Type B pancreatic cell (in vitro differentiated cells): ENCODE data around the gene ISCA1. TPM values are rescaled to one million over a fixed set of nuclear protein-coding genes. Genes with fewer than 3 reads are reported as not detected.

Experiments
- DNase-seq: peaks from one replicate; pipeline ENCODE4 v3.0.0; 2021; ENCODE audit warnings: mixed read lengths; ENCODE audit not compliant: unreplicated experiment; ENCODE audit errors: extremely low spot score
- H3K27ac Mint-ChIP-seq: 2 replicates; pipeline ENCODE4 v1.8.0; 2021; ENCODE audit warnings: mild to moderate bottlenecking, mixed read lengths
- H3K27me3 Mint-ChIP-seq: 2 replicates; pipeline ENCODE4 v1.8.0; 2021; ENCODE audit warnings: mixed read lengths
- H3K36me3 Mint-ChIP-seq: 2 replicates; pipeline ENCODE4 v1.8.0; 2021; ENCODE audit warnings: mixed read lengths
- H3K4me1 Mint-ChIP-seq: one replicate; pipeline ENCODE4 v1.8.0; 2021; ENCODE audit warnings: mixed read lengths; ENCODE audit not compliant: unreplicated experiment
- H3K4me3 Mint-ChIP-seq: 2 replicates; pipeline ENCODE4 v1.8.0; 2021; ENCODE audit warnings: mild to moderate bottlenecking, mixed read lengths
- H3K9me3 Mint-ChIP-seq: 2 replicates; pipeline ENCODE4 v1.8.0; 2021; ENCODE audit warnings: mixed read lengths
- CTCF ChIP-seq: fragments of 200-600 bp; sonication (generic); conservative IDR thresholded peaks from 2 replicates; pipeline ENCODE4 v1.5.0; 2021; ENCODE audit warnings: antibody characterized with exemption, mild to moderate bottlenecking
- total RNA-seq: library from RNA; stranded (reverse); gene quantifications from 2 replicates; pipeline ENCODE4 v1.2.1, GENCODE V29; 2021; ENCODE audit warnings: low replicate concordance

ISCA1 gene
- total RNA-seq, 1 donor from 2014 or later: 36.8 TPM

DNA sequence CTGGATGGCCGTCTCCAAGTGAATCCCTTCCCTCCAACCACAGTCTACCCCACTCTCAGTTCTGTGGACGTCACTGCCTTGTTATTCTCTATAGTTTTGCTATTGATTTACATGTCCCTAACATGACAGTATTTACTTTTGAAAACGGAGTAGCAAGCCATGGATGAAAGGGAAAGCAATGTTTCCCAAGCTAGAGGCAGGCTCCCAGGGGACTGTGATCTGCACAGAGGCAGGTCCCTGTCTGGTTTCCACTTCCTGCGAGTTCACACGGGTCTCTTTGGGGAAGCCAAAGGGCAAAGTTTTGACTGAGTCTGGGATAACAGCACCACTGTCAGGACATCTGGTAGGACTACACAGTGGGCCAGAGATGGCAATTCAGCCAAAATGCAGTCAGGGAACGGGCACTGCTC, 35.6 kb downstream of the ISCA1 start:
- H3K4me3 Mint-ChIP-seq: no peak overlapping the region
- H3K9me3 Mint-ChIP-seq: no peaks in the 10 kb centered on the region
- H3K4me1 Mint-ChIP-seq: peaks cover 4% of the 10 kb centered on the region
- no peaks in the 10 kb centered on the region for H3K27me3 Mint-ChIP-seq
- H3K36me3 Mint-ChIP-seq: no peaks in the 10 kb centered on the region
- no peak overlapping the region for H3K27ac Mint-ChIP-seq
- DNase-seq: no peak
- TF ChIP-seq CTCF: peak; percentile 50

DNA sequence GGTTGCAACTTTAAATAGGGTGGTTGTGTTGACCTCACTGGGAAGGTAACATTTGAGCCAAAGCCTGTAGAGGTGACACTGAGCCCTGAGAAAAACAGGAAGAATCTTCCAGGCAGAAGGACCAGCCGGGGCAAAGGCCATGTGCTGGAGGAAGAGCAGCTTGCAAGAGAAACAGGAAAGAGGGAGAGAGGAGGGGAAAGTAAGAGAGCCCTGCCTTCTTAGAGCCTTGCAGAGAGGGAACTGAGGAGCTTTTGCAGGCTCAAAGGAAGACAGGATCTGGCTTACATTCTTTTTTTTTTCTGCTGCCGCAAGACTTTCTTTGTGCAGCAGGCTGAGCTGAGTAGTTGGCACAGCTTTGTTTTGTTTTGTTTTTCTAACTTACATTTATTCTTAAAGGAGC, 40.3 kb downstream of the ISCA1 start:
- TF ChIP-seq CTCF: no peak
- no peak overlapping the region for H3K27ac Mint-ChIP-seq
- no peak overlapping the region for H3K4me3 Mint-ChIP-seq
- no peaks in the 10 kb centered on the region for H3K36me3 Mint-ChIP-seq
- peaks cover 5% of the 10 kb centered on the region for H3K4me1 Mint-ChIP-seq
- no peaks in the 10 kb centered on the region for H3K27me3 Mint-ChIP-seq
- no peak for DNase-seq
- no peaks in the 10 kb centered on the region for H3K9me3 Mint-ChIP-seq

DNA sequence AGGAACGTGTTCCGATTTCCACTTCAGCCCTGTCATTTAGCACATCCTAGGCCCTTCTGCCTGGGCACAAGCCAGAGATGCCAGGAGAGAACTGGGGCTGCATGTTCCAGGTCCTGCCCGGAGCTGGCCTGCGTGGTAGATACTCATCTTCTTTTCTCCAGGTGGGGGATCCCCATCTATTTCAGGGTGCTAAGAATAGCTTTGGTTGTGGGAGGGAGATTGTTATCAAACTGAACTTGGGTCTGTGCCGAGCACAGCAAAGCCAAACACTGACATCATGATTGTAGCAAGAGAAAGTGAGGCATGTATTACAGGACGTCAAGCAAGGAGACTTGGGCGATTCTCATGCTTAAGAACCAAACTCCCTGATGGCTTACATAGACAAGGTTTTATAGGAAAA, 41.1 kb downstream of the ISCA1 start:
- no peak for DNase-seq
- H3K27me3 Mint-ChIP-seq: no peaks in the 10 kb centered on the region
- TF ChIP-seq CTCF: no peak
- H3K27ac Mint-ChIP-seq: no peak overlapping the region
- no peaks in the 10 kb centered on the region for H3K36me3 Mint-ChIP-seq
- no peak overlapping the region for H3K4me3 Mint-ChIP-seq
- no peaks in the 10 kb centered on the region for H3K9me3 Mint-ChIP-seq
- H3K4me1 Mint-ChIP-seq: peaks cover 5% of the 10 kb centered on the region

DNA sequence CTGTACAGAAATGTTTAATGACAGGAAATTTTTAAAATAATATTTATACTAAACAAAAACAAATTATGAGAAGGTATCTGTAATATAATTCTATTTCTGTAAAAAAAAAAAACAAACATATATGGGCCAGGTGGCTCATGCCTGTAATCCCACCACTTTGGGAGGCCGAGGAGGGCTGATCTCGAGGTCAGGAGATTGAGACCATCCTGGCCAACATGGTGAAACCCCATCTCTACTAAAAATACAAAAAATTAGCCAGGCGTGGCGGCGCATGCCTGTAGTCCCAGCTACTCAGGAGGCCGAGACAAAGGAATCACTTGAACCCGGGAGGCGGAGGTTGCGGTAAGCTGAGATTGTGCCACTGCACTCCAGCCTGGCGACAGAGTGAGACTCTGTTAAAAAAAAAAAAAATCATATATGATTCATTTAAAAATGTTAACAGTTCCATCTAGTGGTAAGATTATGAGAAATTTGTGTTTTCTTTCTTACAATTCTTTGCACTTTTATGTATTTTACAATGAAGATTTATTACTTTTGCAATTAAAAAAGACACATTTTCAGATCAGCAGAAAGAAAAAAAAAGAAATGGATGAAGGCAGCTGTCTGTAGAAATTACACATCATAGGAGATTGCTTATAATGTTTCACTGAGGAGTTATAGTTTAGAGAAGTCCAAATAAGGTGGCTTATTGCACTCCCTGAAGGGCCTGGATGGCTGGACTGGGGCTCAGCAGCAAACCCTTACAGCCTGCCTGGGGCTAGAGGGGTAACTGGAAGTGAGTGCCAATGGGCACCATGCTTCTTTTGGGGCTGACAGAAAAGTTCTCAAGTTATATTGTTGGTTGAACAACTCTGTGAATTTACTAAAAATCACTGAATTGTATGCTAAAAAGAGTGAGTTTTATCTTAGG, 43.2 kb downstream of the ISCA1 start:
- H3K4me1 Mint-ChIP-seq: peaks cover 9% of the 10 kb centered on the region
- no peak overlapping the region for H3K4me3 Mint-ChIP-seq
- H3K9me3 Mint-ChIP-seq: no peaks in the 10 kb centered on the region
- H3K27me3 Mint-ChIP-seq: no peaks in the 10 kb centered on the region
- no peaks in the 10 kb centered on the region for H3K36me3 Mint-ChIP-seq
- TF ChIP-seq CTCF: peak; percentile 39
- H3K27ac Mint-ChIP-seq: no peak overlapping the region
- DNase-seq: peak; percentile 43

- Mint-ChIP-seq H3K27ac (no peak overlapping the region), H3K27me3 (no peaks in the 10 kb centered on the region), H3K36me3 (no peaks in the 10 kb centered on the region), H3K4me3 (no peak overlapping the region), H3K4me1 (peaks cover 4% of the 10 kb centered on the region), H3K9me3 (no peaks in the 10 kb centered on the region)
- DNase-seq: no peak
- no peak for TF ChIP-seq CTCF
Observed at GRCh38 chr9:86230858-86231257, 51.5 kb downstream of the ISCA1 start.
